ENCODE measurements around the gene TRIL. TPM values are rescaled to one million over a fixed set of nuclear protein-coding genes. Genes with fewer than 3 reads are reported as not detected.

Gene TRIL, protein sequence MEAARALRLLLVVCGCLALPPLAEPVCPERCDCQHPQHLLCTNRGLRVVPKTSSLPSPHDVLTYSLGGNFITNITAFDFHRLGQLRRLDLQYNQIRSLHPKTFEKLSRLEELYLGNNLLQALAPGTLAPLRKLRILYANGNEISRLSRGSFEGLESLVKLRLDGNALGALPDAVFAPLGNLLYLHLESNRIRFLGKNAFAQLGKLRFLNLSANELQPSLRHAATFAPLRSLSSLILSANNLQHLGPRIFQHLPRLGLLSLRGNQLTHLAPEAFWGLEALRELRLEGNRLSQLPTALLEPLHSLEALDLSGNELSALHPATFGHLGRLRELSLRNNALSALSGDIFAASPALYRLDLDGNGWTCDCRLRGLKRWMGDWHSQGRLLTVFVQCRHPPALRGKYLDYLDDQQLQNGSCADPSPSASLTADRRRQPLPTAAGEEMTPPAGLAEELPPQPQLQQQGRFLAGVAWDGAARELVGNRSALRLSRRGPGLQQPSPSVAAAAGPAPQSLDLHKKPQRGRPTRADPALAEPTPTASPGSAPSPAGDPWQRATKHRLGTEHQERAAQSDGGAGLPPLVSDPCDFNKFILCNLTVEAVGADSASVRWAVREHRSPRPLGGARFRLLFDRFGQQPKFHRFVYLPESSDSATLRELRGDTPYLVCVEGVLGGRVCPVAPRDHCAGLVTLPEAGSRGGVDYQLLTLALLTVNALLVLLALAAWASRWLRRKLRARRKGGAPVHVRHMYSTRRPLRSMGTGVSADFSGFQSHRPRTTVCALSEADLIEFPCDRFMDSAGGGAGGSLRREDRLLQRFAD
- under 1 TPM in 1 of 2 donors, not detected in 1; 0.10 TPM for total RNA-seq

GRCh38 chr7:28958235-28958979 lies at the start of gene TRIL:
Gene TRIL, minus strand, starts transcription at chr7:28958330. Its CDS starts 284 bp downstream, at chr7:28958046.
- no peak for DNase-seq (ENCODE audit: low spot score in 2 of 2)
- H3K9me3 Mint-ChIP-seq: no peaks in the 10 kb centered on the region
- peak within 1 kb of the TSS in 1 of 2 donors; percentile 65 for H3K27ac Mint-ChIP-seq
- peaks cover 0 to 9% of the 10 kb centered on the region in 2 donors for H3K36me3 Mint-ChIP-seq
- ATAC-seq: no peak

DNA sequence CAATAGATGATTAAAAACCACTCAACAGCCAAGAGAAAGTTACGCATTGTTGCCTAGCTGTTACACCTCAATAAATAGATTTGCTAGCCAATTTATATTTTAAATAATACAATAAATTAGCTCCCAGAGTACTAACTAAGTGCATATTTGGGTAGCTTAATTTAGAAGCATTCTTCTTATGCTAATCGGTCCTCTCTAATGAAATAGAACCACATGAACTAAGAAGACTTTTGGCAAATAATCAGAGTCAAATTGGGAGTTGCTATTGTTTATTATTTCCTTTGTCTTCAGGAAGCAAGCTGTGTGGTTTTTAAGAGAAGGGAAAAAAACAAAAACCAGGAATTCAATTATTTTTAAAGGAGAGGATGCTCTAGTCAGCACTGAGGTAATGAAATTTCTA lies 49.0 kb upstream of the TRIL start:
- no peak for DNase-seq (ENCODE audit: low spot score in 2 of 2)
- Mint-ChIP-seq H3K27ac (no peak overlapping the region), H3K36me3 (no peaks in the 10 kb centered on the region), H3K9me3 (peaks cover 0 to 3% of the 10 kb centered on the region in 2 donors)
- no peak for ATAC-seq

DNA sequence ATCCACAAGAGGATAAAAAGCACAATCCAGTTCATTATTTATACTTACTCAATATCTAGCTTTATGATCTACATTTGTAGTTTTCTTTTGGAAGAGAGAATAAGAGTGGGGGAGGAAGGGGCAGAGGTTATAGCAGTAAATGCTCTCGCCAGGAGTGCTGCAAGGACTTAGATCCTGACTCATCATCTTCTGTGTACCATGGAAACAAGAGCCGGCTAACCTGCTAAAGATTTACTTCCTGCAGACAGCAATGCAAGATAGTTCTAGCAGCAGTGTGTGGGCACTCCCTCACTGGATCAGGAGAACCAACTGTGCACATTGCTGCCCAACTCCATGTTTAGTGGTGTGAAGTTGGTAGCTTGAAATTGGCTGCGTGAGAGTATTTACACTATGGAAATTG lies 47.7 kb upstream of the TRIL start:
- Mint-ChIP-seq H3K9me3 (peaks cover 0 to 3% of the 10 kb centered on the region in 2 donors), H3K36me3 (no peaks in the 10 kb centered on the region), H3K27ac (no peak overlapping the region)
- DNase-seq (ENCODE audit: low spot score in 2 of 2) (no peak), ATAC-seq (no peak)

- no peak for DNase-seq (ENCODE audit: low spot score in 2 of 2)
- peaks cover 0 to 3% of the 10 kb centered on the region in 2 donors for H3K9me3 Mint-ChIP-seq
- no peak overlapping the region for H3K27ac Mint-ChIP-seq
- no peak for ATAC-seq
- no peaks in the 10 kb centered on the region for H3K36me3 Mint-ChIP-seq
Measured at GRCh38 chr7:29005406-29005805, 47.3 kb upstream of the TRIL start.

GRCh38 chr7:29003703-29004102 lies 45.6 kb upstream of the TRIL start:
- ATAC-seq (no peak), DNase-seq (ENCODE audit: low spot score in 2 of 2) (no peak)
- Mint-ChIP-seq H3K27ac (no peak overlapping the region), H3K9me3 (peaks cover 0 to 3% of the 10 kb centered on the region in 2 donors), H3K36me3 (no peaks in the 10 kb centered on the region)

GRCh38 chr7:29000717-29001076 lies 42.6 kb upstream of the TRIL start:
- Mint-ChIP-seq H3K36me3 (no peaks in the 10 kb centered on the region), H3K9me3 (no peaks in the 10 kb centered on the region), H3K27ac (no peak overlapping the region)
- no peak for DNase-seq (ENCODE audit: low spot score in 2 of 2)
- no peak for ATAC-seq

- no peak overlapping the region for H3K27ac Mint-ChIP-seq
- no peak for ATAC-seq
- no peaks in the 10 kb centered on the region for H3K9me3 Mint-ChIP-seq
Measured at GRCh38 chr7:28999895-29000716, 42.0 kb upstream of the TRIL start.

GRCh38 chr7:28999427-28999826 lies 41.3 kb upstream of the TRIL start:
- Mint-ChIP-seq H3K36me3 (no peaks in the 10 kb centered on the region), H3K27ac (no peak overlapping the region), H3K9me3 (no peaks in the 10 kb centered on the region)
- ATAC-seq: no peak
- DNase-seq (ENCODE audit: low spot score in 2 of 2): no peak

More at GRCh38 chr7:28999895-29000716, 42.0 kb upstream of the TRIL start:
- no peak for DNase-seq (ENCODE audit: low spot score in 2 of 2)
- no peaks in the 10 kb centered on the region for H3K36me3 Mint-ChIP-seq

GRCh38 chr7:28998105-28998504 lies 40.0 kb upstream of the TRIL start:
- no peak for ATAC-seq

GRCh38 chr7:28996836-28997235 lies 38.7 kb upstream of the TRIL start:
- ATAC-seq: no peak
- Mint-ChIP-seq H3K36me3 (no peaks in the 10 kb centered on the region), H3K27ac (no peak overlapping the region), H3K9me3 (no peaks in the 10 kb centered on the region)
- no peak for DNase-seq (ENCODE audit: low spot score in 2 of 2)

More at GRCh38 chr7:28998105-28998504, 40.0 kb upstream of the TRIL start:
- DNase-seq (ENCODE audit: low spot score in 2 of 2): no peak
- no peaks in the 10 kb centered on the region for H3K36me3 Mint-ChIP-seq
- H3K27ac Mint-ChIP-seq: no peak overlapping the region
- no peaks in the 10 kb centered on the region for H3K9me3 Mint-ChIP-seq

DNA sequence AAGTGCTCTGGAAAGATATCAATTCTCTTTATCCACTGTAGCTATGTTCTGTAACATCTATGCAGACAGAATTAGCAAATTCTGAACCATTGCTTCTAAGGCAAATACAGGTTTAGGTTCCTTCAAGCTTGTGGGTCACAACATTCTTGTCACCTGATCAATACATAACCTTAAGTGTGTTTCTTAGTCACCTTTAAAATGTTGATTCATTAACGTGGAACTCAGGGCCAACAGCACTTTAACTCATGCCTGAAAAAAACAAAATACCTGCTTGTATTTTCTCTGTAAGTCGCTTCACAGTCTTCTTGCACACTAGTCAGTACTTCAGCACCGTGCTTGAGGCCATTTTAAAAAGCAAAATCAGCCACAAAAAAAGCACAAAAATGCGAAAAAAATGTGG lies 35.2 kb upstream of the TRIL start:
- H3K9me3 Mint-ChIP-seq: no peaks in the 10 kb centered on the region
- ATAC-seq: no peak
- no peak for DNase-seq (ENCODE audit: low spot score in 2 of 2)
- no peaks in the 10 kb centered on the region for H3K36me3 Mint-ChIP-seq
- no peak overlapping the region for H3K27ac Mint-ChIP-seq

DNA sequence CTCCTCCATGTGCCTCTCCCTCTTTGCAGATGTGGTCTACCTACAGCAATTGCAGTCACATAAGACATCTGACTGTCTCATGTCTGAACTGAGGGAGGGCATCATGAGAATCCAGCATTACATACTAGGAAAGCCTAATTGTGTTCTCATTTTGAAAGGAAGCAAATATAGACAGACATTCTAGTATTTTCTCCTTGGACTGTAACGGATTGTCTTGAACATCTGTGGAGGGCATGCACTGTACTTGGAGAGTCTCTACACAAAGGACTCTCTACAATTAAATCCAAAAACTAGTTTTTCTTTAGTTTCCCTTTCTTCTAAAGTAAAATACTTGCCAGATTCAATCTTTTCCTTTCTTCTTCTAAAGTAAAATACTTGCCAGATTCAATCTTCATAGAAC lies 34.7 kb upstream of the TRIL start:
- ATAC-seq (no peak), DNase-seq (ENCODE audit: low spot score in 2 of 2) (no peak)
- H3K36me3 Mint-ChIP-seq: no peaks in the 10 kb centered on the region
- no peaks in the 10 kb centered on the region for H3K9me3 Mint-ChIP-seq
- H3K27ac Mint-ChIP-seq: no peak overlapping the region

GRCh38 chr7:28990200-28990960 lies 32.2 kb upstream of the TRIL start:
- Mint-ChIP-seq H3K27ac (peak overlapping the region in 1 of 2 donors; percentile 16), H3K9me3 (no peaks in the 10 kb centered on the region)
- no peak for ATAC-seq

GRCh38 chr7:28989211-28989980 lies 31.3 kb upstream of the TRIL start:
- DNase-seq (ENCODE audit: low spot score in 2 of 2): no peak
- Mint-ChIP-seq H3K36me3 (no peaks in the 10 kb centered on the region), H3K27ac (no peak overlapping the region), H3K9me3 (no peaks in the 10 kb centered on the region)
- no peak for ATAC-seq

More at GRCh38 chr7:28990200-28990960, 32.2 kb upstream of the TRIL start:
- no peaks in the 10 kb centered on the region for H3K36me3 Mint-ChIP-seq
- DNase-seq (ENCODE audit: low spot score in 2 of 2): no peak

DNA sequence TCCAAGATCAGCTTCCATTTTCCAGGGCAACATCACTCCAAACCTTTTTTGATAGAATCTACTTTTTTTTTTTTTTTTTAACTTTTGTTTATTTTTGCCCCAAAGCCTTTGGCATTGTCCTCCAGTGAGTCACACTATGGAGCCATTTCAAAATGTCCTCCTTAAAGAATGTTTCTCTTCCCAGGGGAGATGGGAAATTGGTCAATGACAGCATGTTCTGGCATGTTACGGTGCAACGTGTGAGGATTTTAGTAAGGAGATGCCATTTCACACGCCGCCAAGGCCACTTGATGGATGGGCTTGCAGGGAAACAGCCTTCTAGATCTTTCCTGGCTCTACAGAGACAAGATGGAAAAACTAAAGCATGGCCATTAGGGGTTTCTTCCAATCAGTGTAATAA lies 30.7 kb upstream of the TRIL start:
- Mint-ChIP-seq H3K9me3 (no peaks in the 10 kb centered on the region), H3K27ac (no peak overlapping the region), H3K36me3 (no peaks in the 10 kb centered on the region)
- ATAC-seq: no peak
- no peak for DNase-seq (ENCODE audit: low spot score in 2 of 2)

All from activated naive CD4-positive, alpha-beta T cell treated with anti-CD3 and anti-CD28 coated beads, Interleukin-2, amount 50 U/mL, for 72 hours (primary cell).